Cardiac atrium fibroblast (primary cell): ENCODE measurements around the gene PCDHA8. TPM values are rescaled to one million over a fixed set of nuclear protein-coding genes. Genes with fewer than 3 reads are reported as not detected.

Experiments
- total RNA-seq: library from RNA; depleted of rRNA; stranded (reverse); fragments of >200 nt; gene quantifications from 2 replicates; pipeline ENCODE4 v1.2.3, GENCODE V29; 2015

PCDHA8 gene
- total RNA-seq = not detected in 2 replicates

GRCh38 chr5:140840978-140841962 lies at the start of gene PCDHA8:
TSS of gene PCDHA8 (plus strand) at chr5:140841187. CDS start at chr5:140841322, 135 bp downstream.

GRCh38 chr5:140794595-140795258 lies 46.3 kb upstream of the PCDHA8 start, which contains the start of gene PCDHA2:
TSS of gene PCDHA2 (plus strand) at chr5:140794852.

GRCh38 chr5:140800816-140801493 lies 40.0 kb upstream of the PCDHA8 start, which contains the start of gene PCDHA3:
TSS of gene PCDHA3 (plus strand) at chr5:140801057.

GRCh38 chr5:140806834-140807775 lies 33.9 kb upstream of the PCDHA8 start, which contains the start of gene PCDHA4:
TSS of gene PCDHA4 (plus strand) at chr5:140807068.

GRCh38 chr5:140821375-140822280 lies 19.4 kb upstream of the PCDHA8 start, which contains the start of gene PCDHA5:
TSS of gene PCDHA5 (plus strand) at chr5:140821613.

GRCh38 chr5:140827704-140828361 lies 13.2 kb upstream of the PCDHA8 start, which contains the start of gene PCDHA6:
TSS of gene PCDHA6 (plus strand) at chr5:140827960. CDS start at chr5:140828092, 132 bp downstream.

GRCh38 chr5:140833993-140834392 lies 7.0 kb upstream of the PCDHA8 start, which contains the start of gene PCDHA7:
TSS of gene PCDHA7 (plus strand) at chr5:140834269. CDS start at chr5:140834384, 115 bp downstream.

GRCh38 chr5:140848139-140849102 lies 7.4 kb downstream of the PCDHA8 start, which contains the start of gene PCDHA9:
TSS of gene PCDHA9 (plus strand) at chr5:140848382. CDS start at chr5:140848496, 114 bp downstream.

GRCh38 chr5:140855772-140856674 lies 15.0 kb downstream of the PCDHA8 start, which contains the start of gene PCDHA10:
TSS of gene PCDHA10 (plus strand) at chr5:140855897. CDS start at chr5:140856049, 152 bp downstream.

GRCh38 chr5:140868721-140869554 lies 28.0 kb downstream of the PCDHA8 start, which contains the start of gene PCDHA11:
TSS of gene PCDHA11 (plus strand) at chr5:140868957. CDS start at chr5:140869104, 147 bp downstream.

GRCh38 chr5:140875085-140876065 lies 34.4 kb downstream of the PCDHA8 start, which contains the start of gene PCDHA12:
TSS of gene PCDHA12 (plus strand) at chr5:140875308. CDS start at chr5:140875473, 165 bp downstream.

GRCh38 chr5:140881889-140882590 lies 41.1 kb downstream of the PCDHA8 start, which contains the start of gene PCDHA13:
TSS of gene PCDHA13 (plus strand) at chr5:140882124. CDS start at chr5:140882269, 145 bp downstream.

